ENCODE results near the gene FBXW5. TPM values are rescaled to one million over a fixed set of nuclear protein-coding genes. Genes with fewer than 3 reads are reported as not detected.

The FBXW5 gene
- total RNA-seq, 1 experiment from 2014 or later = 66.8 TPM

DNA sequence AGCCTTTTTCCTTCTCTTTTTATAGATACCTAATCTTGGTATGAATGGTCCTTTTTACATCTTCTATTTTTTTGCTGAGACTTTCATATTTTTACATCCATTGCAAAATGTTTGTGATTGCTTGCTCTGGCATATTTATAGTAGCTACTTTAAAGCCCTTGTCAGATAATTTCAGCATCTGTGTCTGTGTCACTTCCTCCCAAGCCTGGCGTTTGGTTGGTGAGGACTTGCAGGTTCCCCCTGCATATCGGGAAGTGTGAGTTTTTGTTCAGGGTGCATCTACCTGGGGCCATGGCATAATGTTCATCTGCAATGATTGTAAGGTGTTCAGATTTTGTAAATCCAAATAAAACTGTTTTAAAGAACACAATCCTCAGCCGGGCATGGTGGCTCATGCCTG, 8.9 kb downstream of the FBXW5 start:
- H3K27me3 ChIP-seq (replicated peaks; ENCODE audit: control insufficient read depth, insufficient read depth, low read length) = no peaks in the 10 kb centered on the region
- intact Hi-C loops (cut with micrococcal nuclease; ENCODE audit: unreplicated experiment) = no loop called here
- H3K36me3 ChIP-seq (ENCODE audit: control insufficient read depth, insufficient read depth, low read length) = peaks cover 1% of the 10 kb centered on the region
- H3K27ac Mint-ChIP-seq (ENCODE audit: unreplicated experiment) = no peak overlapping the region
- DNase-seq = no peak
- no peaks in the 10 kb centered on the region for H3K4me1 ChIP-seq
- no peaks in the 10 kb centered on the region for H3K27me3 Mint-ChIP-seq (ENCODE audit: insufficient read depth, unreplicated experiment)
- H3K9me3 ChIP-seq = peaks cover 11% of the 10 kb centered on the region
- peaks cover 69% of the 10 kb centered on the region for H3K36me3 Mint-ChIP-seq (ENCODE audit: insufficient read depth, unreplicated experiment)
- ChIA-PET POLR2A (no interaction called here), CTCF (no interaction called here)
- H3K4me3 Mint-ChIP-seq (ENCODE audit: unreplicated experiment) = no peak overlapping the region
- TF ChIP-seq, protein P1, sequence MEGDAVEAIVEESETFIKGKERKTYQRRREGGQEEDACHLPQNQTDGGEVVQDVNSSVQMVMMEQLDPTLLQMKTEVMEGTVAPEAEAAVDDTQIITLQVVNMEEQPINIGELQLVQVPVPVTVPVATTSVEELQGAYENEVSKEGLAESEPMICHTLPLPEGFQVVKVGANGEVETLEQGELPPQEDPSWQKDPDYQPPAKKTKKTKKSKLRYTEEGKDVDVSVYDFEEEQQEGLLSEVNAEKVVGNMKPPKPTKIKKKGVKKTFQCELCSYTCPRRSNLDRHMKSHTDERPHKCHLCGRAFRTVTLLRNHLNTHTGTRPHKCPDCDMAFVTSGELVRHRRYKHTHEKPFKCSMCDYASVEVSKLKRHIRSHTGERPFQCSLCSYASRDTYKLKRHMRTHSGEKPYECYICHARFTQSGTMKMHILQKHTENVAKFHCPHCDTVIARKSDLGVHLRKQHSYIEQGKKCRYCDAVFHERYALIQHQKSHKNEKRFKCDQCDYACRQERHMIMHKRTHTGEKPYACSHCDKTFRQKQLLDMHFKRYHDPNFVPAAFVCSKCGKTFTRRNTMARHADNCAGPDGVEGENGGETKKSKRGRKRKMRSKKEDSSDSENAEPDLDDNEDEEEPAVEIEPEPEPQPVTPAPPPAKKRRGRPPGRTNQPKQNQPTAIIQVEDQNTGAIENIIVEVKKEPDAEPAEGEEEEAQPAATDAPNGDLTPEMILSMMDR (IDR thresholded peaks at IDR 0.05; ENCODE audit: insufficient read depth in 1 of 2, low read depth in 1 of 2, low read length in 1 of 2, severe bottlenecking in 1 of 2, unreplicated experiment in 1 of 2) = no peak
- H3K9me3 Mint-ChIP-seq (ENCODE audit: unreplicated experiment) = no peaks in the 10 kb centered on the region
- H3K4me1 Mint-ChIP-seq (ENCODE audit: low read depth, unreplicated experiment) = peaks cover 5% of the 10 kb centered on the region
- BruUV-seq (replicated peaks) = no TSS peak
- H3K4me3 ChIP-seq (ENCODE audit: low read depth, low read length) = no peak overlapping the region

DNA sequence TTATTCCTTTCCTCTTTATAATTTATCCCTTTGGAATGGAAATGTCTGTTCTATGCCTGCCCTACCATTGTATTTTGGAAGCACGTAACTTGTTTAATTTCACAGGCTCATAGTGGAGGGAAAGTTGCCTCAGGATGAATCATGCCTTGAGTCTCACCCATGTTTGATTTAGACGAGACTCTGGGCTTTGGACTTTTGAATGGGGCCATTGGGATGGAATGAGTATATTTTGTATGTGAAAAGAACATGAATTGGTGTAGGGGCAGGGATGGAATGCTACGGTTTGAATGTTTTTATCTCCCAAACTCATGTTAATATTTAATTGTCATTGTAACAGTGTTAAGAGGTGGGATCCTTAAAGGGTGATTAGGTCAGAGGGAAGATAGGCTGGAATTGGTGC, 10.3 kb downstream of the FBXW5 start:
- peaks cover 69% of the 10 kb centered on the region for H3K36me3 Mint-ChIP-seq (ENCODE audit: insufficient read depth, unreplicated experiment)
- Histone ChIP-seq H3K4me1 (no peaks in the 10 kb centered on the region), H3K27me3 (replicated peaks; ENCODE audit: control insufficient read depth, insufficient read depth, low read length) (no peaks in the 10 kb centered on the region), H3K9me3 (peaks cover 11% of the 10 kb centered on the region), H3K36me3 (ENCODE audit: control insufficient read depth, insufficient read depth, low read length) (no peaks in the 10 kb centered on the region; the same call in 1 of the 2 replicates), H3K4me3 (ENCODE audit: low read depth, low read length) (no peak overlapping the region)
- intact Hi-C loops (cut with micrococcal nuclease; ENCODE audit: unreplicated experiment) = no loop called here
- ChIA-PET POLR2A (no interaction called here), CTCF (no interaction called here)
- no TSS peak for BruUV-seq (replicated peaks)
- no peak overlapping the region for H3K4me3 Mint-ChIP-seq (ENCODE audit: unreplicated experiment)
- no peak overlapping the region for H3K27ac Mint-ChIP-seq (ENCODE audit: unreplicated experiment)
- no peaks in the 10 kb centered on the region for H3K9me3 Mint-ChIP-seq (ENCODE audit: unreplicated experiment)
- DNase-seq = no peak
- H3K4me1 Mint-ChIP-seq (ENCODE audit: low read depth, unreplicated experiment) = peaks cover 5% of the 10 kb centered on the region
- TF ChIP-seq, protein P1 (IDR thresholded peaks at IDR 0.05; ENCODE audit: insufficient read depth in 1 of 2, low read depth in 1 of 2, low read length in 1 of 2, severe bottlenecking in 1 of 2, unreplicated experiment in 1 of 2) = no peak
- no peaks in the 10 kb centered on the region for H3K27me3 Mint-ChIP-seq (ENCODE audit: insufficient read depth, unreplicated experiment)

DNA sequence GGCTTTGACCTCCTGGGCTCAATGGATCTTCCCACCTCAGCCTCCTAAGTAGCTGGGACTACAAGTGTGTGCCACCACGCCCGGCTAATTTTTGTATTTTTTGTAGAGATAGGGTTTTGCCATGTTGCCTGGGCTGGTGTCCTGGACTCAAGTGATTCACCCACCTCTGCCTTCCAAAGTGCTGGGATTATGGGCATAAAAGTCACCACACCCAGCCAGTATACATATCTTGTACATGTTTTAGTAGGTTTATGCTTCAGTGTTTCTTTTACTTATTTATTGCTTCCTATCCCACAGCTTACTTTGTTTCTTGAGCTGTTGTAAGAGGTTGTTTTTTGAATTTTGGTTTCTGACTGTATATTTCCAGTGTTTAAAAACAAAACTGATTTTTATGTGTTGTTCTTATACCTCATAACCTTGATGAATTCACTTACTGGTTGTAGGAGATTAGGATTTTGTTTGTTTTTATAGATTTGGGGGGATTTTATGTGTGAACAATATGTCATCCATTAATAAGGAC, 12.9 kb downstream of the FBXW5 start:
- peaks cover 65% of the 10 kb centered on the region for H3K36me3 Mint-ChIP-seq (ENCODE audit: insufficient read depth, unreplicated experiment)
- TF ChIP-seq, protein P1 (IDR thresholded peaks at IDR 0.05; ENCODE audit: insufficient read depth in 1 of 2, low read depth in 1 of 2, low read length in 1 of 2, severe bottlenecking in 1 of 2, unreplicated experiment in 1 of 2) = no peak
- Histone ChIP-seq H3K36me3 (ENCODE audit: control insufficient read depth, insufficient read depth, low read length) (no peaks in the 10 kb centered on the region; the same call in 1 of the 2 replicates), H3K27me3 (replicated peaks; ENCODE audit: control insufficient read depth, insufficient read depth, low read length) (no peaks in the 10 kb centered on the region), H3K9me3 (peaks cover 11% of the 10 kb centered on the region), H3K4me1 (no peaks in the 10 kb centered on the region), H3K4me3 (ENCODE audit: low read depth, low read length) (no peak overlapping the region)
- no peak overlapping the region for H3K4me3 Mint-ChIP-seq (ENCODE audit: unreplicated experiment)
- no peak overlapping the region for H3K27ac Mint-ChIP-seq (ENCODE audit: unreplicated experiment)
- POLR2A ChIA-PET = interaction anchor here (0.5 kb wide), 1 partner anchor 36 kb away, joined by 4 read pairs; no protein-coding TSS in a partner anchor
- H3K4me1 Mint-ChIP-seq (ENCODE audit: low read depth, unreplicated experiment) = peaks cover 5% of the 10 kb centered on the region
- CTCF ChIA-PET = interaction anchor here (0.7 kb wide), 1 partner anchor 250 kb away, joined by 3 read pairs; no protein-coding TSS in a partner anchor
- intact Hi-C loops (cut with micrococcal nuclease; ENCODE audit: unreplicated experiment) = no loop called here
- H3K9me3 Mint-ChIP-seq (ENCODE audit: unreplicated experiment) = no peaks in the 10 kb centered on the region
- no TSS peak for BruUV-seq (replicated peaks)
- no peak for DNase-seq
- no peaks in the 10 kb centered on the region for H3K27me3 Mint-ChIP-seq (ENCODE audit: insufficient read depth, unreplicated experiment)

All from Caco-2 (cell line).